H1 (cell line): ENCODE results near the gene KXD1. TPM values are rescaled to one million over a fixed set of nuclear protein-coding genes. Genes with fewer than 3 reads are reported as not detected.

Experiments used
- CTCF ChIA-PET: fragments of 300-600 bp; sonication (Branson Sonifier 250); formaldehyde crosslinking; loops from one replicate; lab custom pipeline; 2021; ENCODE audit not compliant: partially characterized antibody; lab: Charles Lee
- POLR2A ChIA-PET: fragments of 300-600 bp; sonication (Branson Sonifier 250); formaldehyde crosslinking; loops from one replicate; lab custom pipeline; 2021; ENCODE audit warnings: inconsistent platforms; ENCODE audit not compliant: partially characterized antibody; lab: Charles Lee
- DNase-seq, 2 experiments: peaks; one replicate each; pipeline versions ENCODE4 v3.0.0 to v3.0.0-alpha.2; 2010 to 2022; ENCODE audit warnings: low spot score in 2 of 2, low read depth in 1 of 2, mixed read lengths in 1 of 2
- FAIRE-seq: peaks from 2 replicates; lab custom pipeline; 2011; peaks lifted over from hg19 to GRCh38; lab: Jason Lieb, UNC
- H2AFZ ChIP-seq: 2 replicates; pipeline ENCODE4 v1.8.1; 2012; ENCODE audit warnings: low read length, inconsistent platforms
- H2AK5ac ChIP-seq: 2 replicates; pipeline ENCODE4 v1.6.1; 2013; ENCODE audit warnings: low read depth, low read length
- H2BK120ac ChIP-seq: replicated peaks from 2 replicates; pipeline ENCODE3; 2013; ENCODE audit warnings: low read depth, low read length, inconsistent platforms
- H2BK12ac ChIP-seq: 2 replicates; pipeline ENCODE4 v1.6.1; 2013; ENCODE audit warnings: low read depth, low read length
- H2BK15ac ChIP-seq: 2 replicates; pipeline ENCODE4 v1.6.1; 2013; ENCODE audit warnings: low read length
- H2BK20ac ChIP-seq: 2 replicates; pipeline ENCODE4 v1.6.1; 2013; ENCODE audit warnings: low read length
- H2BK5ac ChIP-seq: 2 replicates; pipeline ENCODE4 v1.6.1; 2013; ENCODE audit warnings: low read depth, low read length
- H3K14ac ChIP-seq: 2 replicates; pipeline ENCODE4 v1.6.1; 2013; ENCODE audit warnings: inconsistent platforms; ENCODE audit not compliant: insufficient read length
- H3K18ac ChIP-seq: 2 replicates; pipeline ENCODE4 v1.6.1; 2013; ENCODE audit warnings: low read length; ENCODE audit errors: extremely low read depth
- H3K23ac ChIP-seq: 2 replicates; pipeline ENCODE4 v1.6.1; 2013; ENCODE audit warnings: inconsistent platforms; ENCODE audit not compliant: insufficient read length
- H3K23me2 ChIP-seq: 2 replicates; pipeline ENCODE4 v1.6.1; 2013; ENCODE audit warnings: low read depth, low read length
- H3K27ac ChIP-seq: 2 replicates; pipeline ENCODE4 v1.6.1; 2011; ENCODE audit warnings: low read depth, low read length, inconsistent platforms
- H3K27me3 ChIP-seq, 4 experiments: replicated peaks in 1 of 4; 1 replicate in 1 of 4; 2 replicates in 3 of 4; pipeline versions ENCODE4 v1.6.1 to v1.8.1; 2011 to 2013; ENCODE audit warnings: low read length in 3 of 4, mild to moderate bottlenecking in 3 of 4, inconsistent platforms in 2 of 4, mixed read lengths in 2 of 4, moderate library complexity in 1 of 4; ENCODE audit not compliant: control insufficient read depth in 3 of 4, insufficient read depth in 3 of 4; ENCODE audit errors: extremely low read depth in 1 of 4
- H3K36me3 ChIP-seq, 4 experiments: 2 replicates each; pipeline versions ENCODE4 v1.6.1 to v1.8.1; 2011 to 2013; ENCODE audit warnings: mild to moderate bottlenecking in 4 of 4, low read length in 3 of 4, moderate library complexity in 2 of 4, control low read depth in 1 of 4, inconsistent platforms in 1 of 4; ENCODE audit not compliant: insufficient read depth in 4 of 4, control insufficient read depth in 2 of 4
- H3K4ac ChIP-seq: replicated peaks from 2 replicates; pipeline ENCODE3; 2013; ENCODE audit warnings: low read length, low read depth, mixed read lengths, inconsistent platforms; ENCODE audit not compliant: insufficient read length
- H3K4me1 ChIP-seq, 4 experiments: replicated peaks in 1 of 4; 1 replicate in 1 of 4; 2 replicates in 3 of 4; pipeline versions ENCODE4 v1.6.1 to v1.8.1; 2011 to 2013; ENCODE audit warnings: low read length in 3 of 4, inconsistent platforms in 2 of 4, mixed read lengths in 1 of 4; ENCODE audit not compliant: insufficient read depth in 4 of 4, control insufficient read depth in 3 of 4
- H3K4me2 ChIP-seq, 2 experiments: 2 replicates each; pipeline versions ENCODE4 v1.6.1 to v1.8.1; 2011 to 2013; ENCODE audit warnings: low read depth in 2 of 2, low read length in 2 of 2, control low read depth in 1 of 2, inconsistent platforms in 1 of 2, mild to moderate bottlenecking in 1 of 2; ENCODE audit not compliant: insufficient read depth in 1 of 2
- H3K4me3 ChIP-seq, 4 experiments: fragments of 200-600, 300-600 bp in 1 of 4; sonication (generic), shearing (Covaris generic), sonication (Bioruptor Twin) in 1 of 4; 2 replicates each; pipeline versions ENCODE4 v1.5.1 to v1.8.1; 2011 to 2016; ENCODE audit warnings: low read length in 4 of 4, low read depth in 3 of 4, control low read depth in 2 of 4, inconsistent platforms in 2 of 4, mild to moderate bottlenecking in 2 of 4, mixed read lengths in 1 of 4, moderate library complexity in 1 of 4; ENCODE audit not compliant: insufficient read depth in 2 of 4; ENCODE audit errors: extremely low read depth in 1 of 4
- H3K56ac ChIP-seq: replicated peaks from 2 replicates; pipeline ENCODE3; 2013; ENCODE audit warnings: low read depth, mild to moderate bottlenecking, mixed read lengths, low read length, inconsistent platforms; ENCODE audit not compliant: insufficient read length
- H3K79me1 ChIP-seq: 2 replicates; pipeline ENCODE4 v1.6.1; 2013; ENCODE audit warnings: low read depth, low read length, control low read depth
- H3K79me2 ChIP-seq, 2 experiments: 2 replicates each; pipeline versions ENCODE4 v1.6.1 to v1.8.1; 2012 to 2013; ENCODE audit warnings: low read length in 2 of 2, mild to moderate bottlenecking in 2 of 2, inconsistent platforms in 1 of 2; ENCODE audit not compliant: insufficient read depth in 2 of 2, control insufficient read depth in 1 of 2
- H3K9ac ChIP-seq, 4 experiments: replicated peaks in 1 of 4; 1 replicate in 1 of 4; 2 replicates in 3 of 4; pipeline versions ENCODE4 v1.6.1 to v1.8.1; 2011 to 2013; ENCODE audit warnings: low read depth in 3 of 4, low read length in 3 of 4, control low read depth in 2 of 4, mild to moderate bottlenecking in 2 of 4, moderate library complexity in 2 of 4, inconsistent platforms in 1 of 4; ENCODE audit errors: extremely low read depth in 1 of 4
- H3K9me3 ChIP-seq, 2 experiments: 2 replicates each; pipeline versions ENCODE4 v1.6.1 to v1.8.1; 2012 to 2013; ENCODE audit warnings: mild to moderate bottlenecking in 2 of 2, moderate library complexity in 2 of 2, control low read depth in 1 of 2, inconsistent platforms in 1 of 2, low read depth in 1 of 2, low read length in 1 of 2, mixed read lengths in 1 of 2; ENCODE audit not compliant: insufficient read depth in 2 of 2
- H4K20me1 ChIP-seq, 2 experiments: replicated peaks in 1 of 2; 2 replicates each; pipeline versions ENCODE3 to v1.8.1; 2011 to 2013; ENCODE audit warnings: inconsistent platforms in 2 of 2, low read length in 2 of 2, mild to moderate bottlenecking in 1 of 2; ENCODE audit not compliant: insufficient read depth in 2 of 2, control insufficient read depth in 1 of 2
- H4K5ac ChIP-seq: 2 replicates; pipeline ENCODE4 v1.6.1; 2013; ENCODE audit warnings: low read length, low read depth, mixed read lengths, inconsistent platforms; ENCODE audit not compliant: insufficient read length
- H4K8ac ChIP-seq: 2 replicates; pipeline ENCODE4 v1.8.0; 2013; ENCODE audit warnings: mild to moderate bottlenecking, moderate library complexity, low read length, inconsistent platforms; ENCODE audit not compliant: insufficient read depth; ENCODE audit errors: extremely low read depth
- H4K91ac ChIP-seq: replicated peaks from 2 replicates; pipeline ENCODE3; 2013; ENCODE audit warnings: low read length, mixed read lengths, inconsistent platforms; ENCODE audit not compliant: insufficient read length
- CHD2 ChIP-seq: IDR thresholded peaks from 2 replicates; pipeline ENCODE4 v1.6.1; 2012; ENCODE audit warnings: low read length, improper control_type of control experiment
- CREB1 ChIP-seq: IDR thresholded peaks from 2 replicates; pipeline ENCODE4 v1.6.1; 2012; ENCODE audit warnings: inconsistent platforms
- CTCF ChIP-seq, 3 experiments: IDR thresholded peaks; 1 replicate in 2 of 3; 2 replicates in 1 of 3; pipeline versions ENCODE4 v1.5.1 to v1.6.1; 2011; ENCODE audit warnings: low read length in 3 of 3, mild to moderate bottlenecking in 3 of 3, inconsistent platforms in 2 of 3, low read depth in 1 of 3, moderate library complexity in 1 of 3; ENCODE audit not compliant: insufficient read depth in 1 of 3; ENCODE audit errors: control extremely low read depth in 1 of 3
- KDM4A ChIP-seq: IDR thresholded peaks from one replicate; pipeline ENCODE4 v1.7.1; 2012; ENCODE audit warnings: low read depth, mild to moderate bottlenecking, moderate library complexity, low read length, inconsistent platforms; ENCODE audit not compliant: severe bottlenecking
- SIN3A ChIP-seq, 2 experiments: IDR thresholded peaks in 1 of 2; conservative IDR thresholded peaks in 1 of 2; 2 replicates each; pipeline ENCODE4 v1.6.1; 2011 to 2012; ENCODE audit warnings: low read length in 2 of 2, improper control_type of control experiment in 1 of 2, low read depth in 1 of 2, mild to moderate bottlenecking in 1 of 2
- SP1 ChIP-seq: IDR thresholded peaks from 2 replicates; pipeline ENCODE4 v1.6.1; 2011; ENCODE audit warnings: low read depth, low read length
- SP2 ChIP-seq: IDR thresholded peaks from 2 replicates; pipeline ENCODE4 v1.6.1; 2012; ENCODE audit warnings: mild to moderate bottlenecking, low read length, inconsistent platforms
- TAF1 ChIP-seq: IDR thresholded peaks from 2 replicates; pipeline ENCODE4 v1.6.1; 2011; ENCODE audit warnings: mild to moderate bottlenecking, low read depth, low read length
- WGBS, 2 experiments: shearing (Covaris generic) in 1 of 2; methylation state at CpG; one replicate each; pipeline versions ENCODE4 v1.1.6 to v1.1.7; 2013 to 2015; ENCODE audit warnings: low lambda C conversion rate in 2 of 2, mixed read lengths in 2 of 2, inconsistent platforms in 1 of 2, low coverage in 1 of 2, missing lambda C conversion rate in 1 of 2; ENCODE audit not compliant: insufficient replicate concordance in 2 of 2, insufficient coverage in 1 of 2, insufficient read length in 1 of 2; ENCODE audit errors: extremely low coverage in 1 of 2, missing lambda C conversion rate in 1 of 2; 5-methylcytosine and 5-hydroxymethylcytosine counted together
- polyA plus RNA-seq, 7 experiments: library from polyadenylated mRNA; depleted of rRNA in 3 of 7; stranded (reverse) in 5 of 7; unstranded in 2 of 7; fragments of >200 nt in 5 of 7; fragments of 200-250 nt in 2 of 7; gene quantifications; 1 replicate in 5 of 7; 2 replicates in 1 of 7; 4 replicates in 1 of 7; pipeline versions ENCODE4 v1.2.1 to v1.2.3, GENCODE V29; 2011 to 2013; ENCODE audit warnings: missing spikeins in 2 of 7, mixed read lengths in 2 of 7
- total RNA-seq: library from RNA; stranded (reverse); fragmentation: NEBNext Ultra II Directional; extraction: Animal tissue kit (Norgen Biotek cat#: 25700); gene quantifications from 2 replicates; pipeline ENCODE4 v1.2.1, GENCODE V29; 2021

KXD1 gene
- total and polyA plus RNA-seq, 2 of the 8 experiments (the other 6 are each of a cell fraction or from before 2014, with no cell fraction given), result 115 to 267 TPM

GRCh38 chr19:18542941-18543813, 14.5 kb upstream of the KXD1 start, which contains the start of gene FKBP8:
FKBP8 (minus strand) TSS chr19:18543573; CDS start chr19:18541970, 1,603 bp downstream.
- no peak for FAIRE-seq
- Histone ChIP-seq H2BK5ac (peak within 1 kb of the TSS; percentile 35; the same call in 1 of the 2 replicates), H3K23ac (no peak within 1 kb of the TSS), H3K27ac (no peak within 1 kb of the TSS; the same call in 1 of the 2 replicates), H2AK5ac (no peak within 1 kb of the TSS), H3K4me1 (peaks cover 0 to 9% (median 4%) of the 10 kb centered on the region in 4 experiments; a peak in 1 of 7 replicates), H3K18ac (peak within 1 kb of the TSS; percentile 40), H3K14ac (no peak within 1 kb of the TSS), H3K4ac (peak within 1 kb of the TSS; percentile 22), H3K27me3 (no peaks in the 10 kb centered on the region), H3K79me2 (peaks cover 0 to 16% of the 10 kb centered on the region in 2 experiments; a peak in 2 of 4 replicates), H4K5ac (peak within 1 kb of the TSS; percentile 44), H3K36me3 (peaks cover 5 to 25% (median 14%) of the 10 kb centered on the region in 4 experiments; a peak in 7 of 8 replicates), H2BK15ac (no peak within 1 kb of the TSS), H3K4me2 (peak within 1 kb of the TSS; percentile 81 to 91), H3K56ac (no peak within 1 kb of the TSS), H3K79me1 (no peaks in the 10 kb centered on the region; the same call in 1 of the 2 replicates), H3K4me3 (peak within 1 kb of the TSS; percentile 61 to 77 (median 64)), H3K9ac (peak within 1 kb of the TSS; percentile 8 to 69 (median 34); a peak in 4 of 7 replicates), H3K9me3 (no peaks in the 10 kb centered on the region), H2BK20ac (no peak within 1 kb of the TSS), H4K91ac (peak within 1 kb of the TSS; percentile 12), H2AFZ (peak within 1 kb of the TSS; percentile 80), H2BK120ac (no peak within 1 kb of the TSS), H4K20me1 (peaks cover 0 to 4% of the 10 kb centered on the region in 2 experiments), H4K8ac (no peak within 1 kb of the TSS), H2BK12ac (peak within 1 kb of the TSS; percentile 70; the same call in 1 of the 2 replicates), H3K23me2 (peaks cover 8% of the 10 kb centered on the region)
- peak; percentile 66 to 97 for DNase-seq
- WGBS, 2 experiments, result 0% methylated on average over 8 of the region's 86 CpGs; no CpG with 5 or more reads in 1 of the 2 experiments
- ChIA-PET CTCF (interaction anchor here (0.6 to 2.7 kb wide), 9 partner anchors 11 to 130 kb away, joined by 3 to 12 read pairs (median 5); no protein-coding TSS in a partner anchor), POLR2A (interaction anchor here (0.5 to 2.5 kb wide), 13 partner anchors 14 to 46 kb away, joined by 3 to 13 read pairs (median 4); partner anchors contain the start of genes KXD1 and UBA52)
- TF ChIP-seq SP1 (peak; percentile 96), SP2 (peak; percentile 57), TAF1 (0 out of 2 replicates have a peak, but pooled peaks have one; percentile 31), CHD2 (peak; percentile 85), SIN3A (conservative IDR thresholded peaks at IDR 0.05 in 1 of 2, IDR thresholded peaks at IDR 0.05 in 1 of 2; ENCODE audit: low read depth in 1 of 2, low read length in 2 of 2) (0 out of 4 replicates have a peak, but pooled peaks of 1 of the 2 experiments have one; percentile 1), CREB1 (peak; percentile 24; the same call in 1 of the 2 replicates), KDM4A (peak; percentile 30), CTCF (IDR thresholded peaks at IDR 0.05; ENCODE audit: control extremely low read depth in 1 of 3, insufficient read depth in 1 of 3, low read depth in 1 of 3, low read length in 3 of 3) (no peak)
